GM03348 (cell line): Measurements from ENCODE around the gene LMNTD2.
A peak's percentile ranks its signal among the peaks of the same experiment; 100 is the strongest.

Experiments
- DNase-seq: peaks from one replicate; pipeline ENCODE4 v3.0.0; 2012; ENCODE audit warnings: low spot score

Gene LMNTD2

GRCh38 chr11:507727-508515 lies 52.6 kb downstream of the LMNTD2 start:
- DNase-seq, result no peak

- peak; percentile 100 for DNase-seq
Measured at GRCh38 chr11:506995-507726, 53.4 kb downstream of the LMNTD2 start, which contains the start of gene RNH1. Gene RNH1, minus strand, starts transcription at chr11:507242. Its CDS starts 5,080 bp downstream, at chr11:502162.

- DNase-seq, result peak; percentile 99
Measured at GRCh38 chr11:506238-506994, 54.1 kb downstream of the LMNTD2 start.

- no peak for DNase-seq
Measured at GRCh38 chr11:504994-505344, 55.6 kb downstream of the LMNTD2 start.
